HG03558 (cell line): ENCODE results near the gene RAB13.

Experiments used
- ATAC-seq: cut with Tn5 transposase; IDR thresholded peaks from one replicate; pipeline ENCODE4 v1.9.1; 2021; ENCODE audit warnings: moderate number of reproducible peaks; ENCODE audit not compliant: unreplicated experiment; ENCODE audit errors: extremely low read depth

RAB13 gene

GRCh38 chr1:153958111-153958960 is 27.8 kb downstream of the RAB13 start, which contains the start of gene CRTC2:
TSS of gene CRTC2 (minus strand) at chr1:153958612. CDS start at chr1:153958497, 115 bp downstream.
- ATAC-seq: peak; percentile 37

GRCh38 chr1:153957744-153958110 is 28.4 kb downstream of the RAB13 start:
- no peak for ATAC-seq

- no peak for ATAC-seq
Measured at GRCh38 chr1:153956997-153957715, 29.0 kb downstream of the RAB13 start.

- no peak for ATAC-seq
Measured at GRCh38 chr1:153954826-153955225, 31.3 kb downstream of the RAB13 start.

- no peak for ATAC-seq
Measured at GRCh38 chr1:153953859-153954365, 32.2 kb downstream of the RAB13 start.

GRCh38 chr1:153951801-153952200 is 34.3 kb downstream of the RAB13 start:
- no peak for ATAC-seq

GRCh38 chr1:153951183-153951582 is 35.0 kb downstream of the RAB13 start:
- no peak for ATAC-seq

GRCh38 chr1:153946622-153947241 is 39.4 kb downstream of the RAB13 start, which contains the start of gene DENND4B:
TSS of gene DENND4B (minus strand) at chr1:153946718. CDS start at chr1:153944374, 2,344 bp downstream.
- ATAC-seq: peak; percentile 35

GRCh38 chr1:153945795-153946621 is 40.1 kb downstream of the RAB13 start:
- ATAC-seq: peak; percentile 47

- no peak for ATAC-seq
Measured at GRCh38 chr1:153945131-153945794, 40.9 kb downstream of the RAB13 start.

GRCh38 chr1:153944827-153945117 is 41.4 kb downstream of the RAB13 start:
- no peak for ATAC-seq

- no peak for ATAC-seq
Measured at GRCh38 chr1:153944005-153944826, 41.9 kb downstream of the RAB13 start.

- ATAC-seq: no peak
Measured at GRCh38 chr1:153942766-153943549, 43.2 kb downstream of the RAB13 start.

GRCh38 chr1:153941826-153942725 is 44.1 kb downstream of the RAB13 start:
- ATAC-seq: no peak

GRCh38 chr1:153940756-153941155 is 45.4 kb downstream of the RAB13 start:
- ATAC-seq: no peak

- no peak for ATAC-seq
Measured at GRCh38 chr1:153939476-153939875, 46.7 kb downstream of the RAB13 start.

GRCh38 chr1:153938996-153939395 is 47.1 kb downstream of the RAB13 start:
- no peak for ATAC-seq
